GM23248 (cell line): ENCODE data around the gene KLHL8.

ENCODE experiments used
- EZH2 ChIP-seq: fragments of 200-600 bp; sonication (generic); IDR thresholded peaks from 2 replicates; pipeline ENCODE4 v1.6.1; 2018; ENCODE audit warnings: antibody characterized with exemption, mild to moderate bottlenecking; ENCODE audit not compliant: insufficient read depth, poor library complexity, severe bottlenecking
- EZH2phosphoT487 ChIP-seq: fragments of 200-600 bp; sonication (generic); IDR thresholded peaks from 2 replicates; pipeline ENCODE4 v1.6.1; 2018; ENCODE audit warnings: antibody characterized with exemption, moderate library complexity, mild to moderate bottlenecking, low read depth; ENCODE audit not compliant: insufficient read depth

GRCh38 chr4:87250294-87250693, 29.9 kb upstream of the KLHL8 start:
- TF ChIP-seq EZH2 (no peak), EZH2phosphoT487 (no peak)
